Kidney (tissue), 14 donors: ENCODE results near the gene CTTN. TPM values are rescaled to one million over a fixed set of nuclear protein-coding genes. Genes with fewer than 3 reads are reported as not detected.

Experiments
- DNase-seq, 5 donors: peaks; one replicate each; pipeline ENCODE4 v3.0.0-alpha.2; 2013 to 2020
- FAIRE-seq: peaks from 2 replicates; lab custom pipeline; 2012; peaks lifted over from hg19 to GRCh38; lab: Jason Lieb, UNC
- H3K27ac ChIP-seq, 2 donors: one replicate each; pipeline ENCODE4 v1.7.0; 2013; ENCODE audit warnings: low read depth in 2 of 2, low read length in 2 of 2, inconsistent platforms in 1 of 2
- H3K27me3 ChIP-seq: one replicate; pipeline ENCODE4 v1.7.1; 2013; ENCODE audit warnings: low read length, inconsistent platforms; ENCODE audit not compliant: control insufficient read depth, insufficient read depth
- H3K36me3 ChIP-seq, 3 donors: one replicate each; pipeline versions ENCODE4 v1.7.0 to v1.7.1; 2013; ENCODE audit warnings: low read length in 3 of 3, control low read depth in 1 of 3, inconsistent platforms in 1 of 3; ENCODE audit not compliant: insufficient read depth in 3 of 3, control insufficient read depth in 2 of 3
- H3K4me1 ChIP-seq, 3 donors: one replicate each; pipeline versions ENCODE4 v1.7.0 to v1.7.1; 2013; ENCODE audit warnings: low read length in 3 of 3, inconsistent platforms in 1 of 3, low read depth in 1 of 3; ENCODE audit not compliant: control insufficient read depth in 2 of 3, insufficient read depth in 2 of 3
- H3K4me3 ChIP-seq, 3 donors: one replicate each; pipeline versions ENCODE4 v1.7.0 to v1.8.1; 2013; ENCODE audit warnings: low read length in 3 of 3, control low read depth in 1 of 3, inconsistent platforms in 1 of 3
- H3K9ac ChIP-seq, 3 donors: one replicate each; pipeline versions ENCODE4 v1.7.0 to v1.7.1; 2013; ENCODE audit warnings: low read length in 3 of 3, control low read depth in 1 of 3, inconsistent platforms in 1 of 3
- H3K9me3 ChIP-seq, 3 donors: one replicate each; pipeline versions ENCODE4 v1.7.0 to v1.7.1; 2013; ENCODE audit warnings: low read length in 3 of 3, control low read depth in 1 of 3, inconsistent platforms in 1 of 3; ENCODE audit not compliant: control insufficient read depth in 2 of 3, insufficient read depth in 1 of 3
- CTCF ChIP-seq: IDR thresholded peaks from 3 replicates; pipeline ENCODE4 v1.5.1; 2012; ENCODE audit warnings: mild to moderate bottlenecking, moderate library complexity, borderline replicate concordance; ENCODE audit not compliant: insufficient read depth; ENCODE audit errors: extremely low read depth
- intact Hi-C: fragments of 100-400 bp; cut with DNase I; formaldehyde crosslinking; loops from one replicate; pipeline ENCODE4 v1.11.1; 2022
- polyA plus RNA-seq: library from polyadenylated mRNA; stranded (reverse); fragments of 350-450 nt; fragmentation: Illumina TruSeq; extraction: RNeasy Lipid Tissue Mini Kit (QIAGEN cat#74804); gene quantifications from one replicate; pipeline ENCODE4 v1.2.3, GENCODE V29; 2014; ENCODE audit warnings: low read depth, low replicate concordance; ENCODE audit not compliant: insufficient read depth
- total RNA-seq: library from RNA; stranded (reverse); fragmentation: NEBNext Ultra II Directional; extraction: Animal tissue kit (Norgen Biotek cat#: 25700); gene quantifications from one replicate; pipeline ENCODE4 v1.2.1, GENCODE V29; 2021
- donor health status: control.
- donor health status: control.
- donor health status: control.
- donor health status: control.
- donor health status: control.
- donor health status: DM: yes; HTN: yes; CAD: no.
- donor health status: Normal renal cell carcinoma (clear cell type).

CTTN gene
- total and polyA plus RNA-seq, 2 donors from 2014 or later: 84.9 to 316 TPM

DNA sequence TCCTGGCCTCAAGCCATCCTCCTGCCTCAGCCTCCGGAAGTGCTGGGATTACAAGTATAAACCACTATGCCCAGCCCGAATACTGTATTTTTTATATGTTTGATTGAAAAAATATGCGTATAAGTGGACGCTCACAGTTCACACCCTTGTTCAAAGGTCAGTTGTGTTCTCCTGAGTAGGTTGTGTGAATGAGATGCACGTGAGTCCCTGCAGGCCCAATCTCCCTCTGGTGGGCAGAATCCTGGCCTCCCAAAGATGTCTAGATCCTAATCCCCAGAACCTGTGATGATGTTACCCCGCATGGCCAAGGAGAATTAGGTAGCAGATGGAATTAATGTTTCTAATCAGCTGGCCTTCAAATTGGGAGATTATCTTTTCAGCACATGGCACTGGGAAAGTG is 41.9 kb downstream of the CTTN start:
- no peaks in the 10 kb centered on the region for H3K27me3 ChIP-seq
- no peak for TF ChIP-seq CTCF
- H3K9me3 ChIP-seq: no peaks in the 10 kb centered on the region
- H3K27ac ChIP-seq: no peak overlapping the region
- DNase-seq: no peak
- peaks cover 0 to 11% (median 11%) of the 10 kb centered on the region in 3 donors for H3K36me3 ChIP-seq
- intact Hi-C loops: no loop called here
- H3K4me1 ChIP-seq: no peaks in the 10 kb centered on the region
- H3K9ac ChIP-seq: no peak overlapping the region
- FAIRE-seq: no peak
- H3K4me3 ChIP-seq: no peak overlapping the region

GRCh38 chr11:70443773-70444030 is 45.4 kb downstream of the CTTN start:
- Histone ChIP-seq H3K36me3 (no peaks in the 10 kb centered on the region), H3K4me1 (no peaks in the 10 kb centered on the region), H3K4me3 (no peak overlapping the region), H3K27me3 (no peaks in the 10 kb centered on the region), H3K9me3 (peaks cover 0 to 3% (median 0%) of the 10 kb centered on the region in 3 donors), H3K27ac (no peak overlapping the region), H3K9ac (no peak overlapping the region)
- intact Hi-C loops: no loop called here
- FAIRE-seq: no peak
- no peak for DNase-seq
- no peak for TF ChIP-seq CTCF

- Histone ChIP-seq H3K4me1 (no peaks in the 10 kb centered on the region), H3K9ac (no peak overlapping the region), H3K36me3 (no peaks in the 10 kb centered on the region), H3K27ac (no peak overlapping the region), H3K4me3 (no peak overlapping the region), H3K27me3 (no peaks in the 10 kb centered on the region), H3K9me3 (peaks cover 0 to 17% (median 0%) of the 10 kb centered on the region in 3 donors)
- no peak for DNase-seq
- FAIRE-seq: no peak
- intact Hi-C loops: no loop called here
- no peak for TF ChIP-seq CTCF
Observed at GRCh38 chr11:70445091-70445490, 46.8 kb downstream of the CTTN start.

DNA sequence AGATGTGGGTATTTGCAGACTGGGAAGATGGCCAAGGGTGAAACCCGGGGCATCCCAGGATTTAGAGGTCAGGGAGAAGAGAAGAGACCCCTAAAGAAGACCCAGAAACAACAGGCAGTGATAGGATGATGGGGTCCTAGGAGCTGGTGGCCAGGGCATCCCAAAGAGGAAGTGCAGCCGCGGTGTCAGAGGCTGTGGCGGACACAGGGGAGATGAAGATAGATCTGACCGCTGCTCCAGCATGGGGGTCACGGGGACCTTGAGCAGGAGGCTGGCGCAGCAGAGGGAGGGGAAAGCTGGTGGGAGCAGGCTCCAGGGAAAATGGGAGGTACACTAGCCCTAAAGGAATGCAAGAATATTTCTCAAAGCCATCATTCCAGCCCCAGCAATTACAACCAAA is 47.3 kb downstream of the CTTN start:
- TF ChIP-seq CTCF: no peak
- Histone ChIP-seq H3K4me1 (no peaks in the 10 kb centered on the region), H3K36me3 (no peaks in the 10 kb centered on the region), H3K4me3 (no peak overlapping the region), H3K27me3 (no peaks in the 10 kb centered on the region), H3K27ac (no peak overlapping the region), H3K9ac (no peak overlapping the region), H3K9me3 (peaks cover 0 to 20% (median 0%) of the 10 kb centered on the region in 3 donors)
- DNase-seq (no peak), FAIRE-seq (no peak)
- intact Hi-C loops: no loop called here
